ENCODE measurements around the gene POLR1D. TPM values are rescaled to one million over a fixed set of nuclear protein-coding genes. Genes with fewer than 3 reads are reported as not detected.

Gene POLR1D
- total and polyA plus RNA-seq, 2 experiments from 2014 or later, result 177 to 197 TPM

GRCh38 chr13:27627380-27627779, 5.7 kb downstream of the POLR1D start (continued):
- TF ChIP-seq ZNF462 (CRISPR knock-in tag; IDR thresholded peaks at IDR 0.05), result no peak

GRCh38 chr13:27628081-27628480, 6.4 kb downstream of the POLR1D start:
- no peak for ATAC-seq
- peaks cover 39% of the 10 kb centered on the region for H4K20me1 ChIP-seq (replicated peaks; ENCODE audit: insufficient read depth)
- TF ChIP-seq NANOG (IDR thresholded peaks at IDR 0.05; ENCODE audit: borderline replicate concordance) (no peak), REST (IDR thresholded peaks at IDR 0.05; ENCODE audit: unreplicated experiment) (no peak), STAT1 (IDR thresholded peaks at IDR 0.05; ENCODE audit: unreplicated experiment) (no peak), ZNF462 (CRISPR knock-in tag; IDR thresholded peaks at IDR 0.05) (no peak), POLR2AphosphoS5 (IDR thresholded peaks at IDR 0.05; ENCODE audit: low read depth) (no peak)

More at GRCh38 chr13:27628081-27628480, 6.4 kb downstream of the POLR1D start:
- no peaks in the 10 kb centered on the region for H3K27me3 ChIP-seq (ENCODE audit: insufficient read depth)
- DNase-seq (ENCODE audit: low spot score), result no peak
- H3F3A ChIP-seq (replicated peaks; ENCODE audit: low read depth), result peaks cover 3% of the 10 kb centered on the region; the same call in 1 of the 2 replicates
- no peak overlapping the region for H3K4me2 ChIP-seq
- peaks cover 28% of the 10 kb centered on the region; the same call in 1 of the 2 replicates for H3K4me1 ChIP-seq (ENCODE audit: insufficient read depth)
- H3K9me3 Mint-ChIP-seq, result no peaks in the 10 kb centered on the region
- H3K4me3 ChIP-seq, result no peak overlapping the region
- H2AFZ ChIP-seq, result no peak overlapping the region
- H3K36me3 Mint-ChIP-seq (ENCODE audit: low read depth), result peaks cover 28% of the 10 kb centered on the region
- H3K27ac ChIP-seq (ENCODE audit: low read depth), result no peak overlapping the region
- H3K27ac Mint-ChIP-seq, result no peak overlapping the region
- H3K4me3 Mint-ChIP-seq, result no peak overlapping the region
- H3K79me2 ChIP-seq (replicated peaks; ENCODE audit: insufficient read depth), result peaks cover 91% of the 10 kb centered on the region
- no peaks in the 10 kb centered on the region for H3K9me2 ChIP-seq (ENCODE audit: insufficient read depth)
- peaks cover 28% of the 10 kb centered on the region for H3K4me1 Mint-ChIP-seq
- H3K27me3 Mint-ChIP-seq (ENCODE audit: insufficient read depth, low read depth, poor library complexity), result peaks cover 2% of the 10 kb centered on the region
- peaks cover 10% of the 10 kb centered on the region for H3K36me3 ChIP-seq (ENCODE audit: insufficient read depth)

Data from GM23338 (cell line).